Breast epithelium (tissue), 3 donors: ENCODE measurements around the gene RASAL1.

Source experiments
- CTCF ChIP-seq, 3 donors: fragments of 450-650 bp; IDR thresholded peaks; one replicate each; pipeline ENCODE4 v1.5.1; 2016 to 2017; ENCODE audit warnings: antibody characterized with exemption in 3 of 3, mild to moderate bottlenecking in 3 of 3, moderate library complexity in 3 of 3
- POLR2A ChIP-seq: fragments of 450-650 bp; IDR thresholded peaks from one replicate; pipeline ENCODE4 v1.6.1; 2016; ENCODE audit warnings: antibody characterized with exemption, mild to moderate bottlenecking, moderate library complexity
- POLR2AphosphoS5 ChIP-seq, 3 donors: sonication (generic); formaldehyde crosslinking; IDR thresholded peaks; one replicate each; pipeline ENCODE4 v1.6.1; 2017; ENCODE audit warnings: antibody characterized with exemption in 3 of 3

GRCh38 chr12:113183030-113183589 is 47.5 kb upstream of the RASAL1 start:
- TF ChIP-seq CTCF (IDR thresholded peaks at IDR 0.05) (no peak), POLR2AphosphoS5 (IDR thresholded peaks at IDR 0.05) (no peak), POLR2A (no peak)
